ENCODE measurements around the gene ALLC. TPM values are rescaled to one million over a fixed set of nuclear protein-coding genes. Genes with fewer than 3 reads are reported as not detected.
"Not testable (repeated sequence)": the region's sequence is repeated elsewhere in the genome, so short reads cannot be mapped to it uniquely, and the experiment has no call there.

The ALLC gene
- not detected for polyA plus RNA-seq (2012; ENCODE audit: missing spikeins)

DNA sequence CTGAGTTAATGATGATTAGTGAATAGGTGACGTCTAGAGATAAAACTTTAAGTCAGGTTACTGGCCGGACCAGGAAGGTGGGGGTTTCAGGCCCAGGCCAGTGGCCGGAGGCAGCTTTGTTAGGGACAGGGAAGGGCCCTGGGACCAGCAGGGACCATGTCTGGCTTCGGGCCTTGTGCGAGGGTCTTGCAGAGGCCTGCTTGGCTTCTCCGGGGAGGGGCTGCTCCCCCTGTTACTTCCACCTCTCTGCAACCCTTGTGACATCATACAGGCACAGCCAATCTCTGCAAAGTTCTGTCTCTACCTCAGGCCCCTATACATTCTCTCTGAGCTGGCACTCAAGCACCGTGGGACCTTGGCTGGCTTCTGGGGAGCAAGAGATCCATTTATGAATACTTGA lies at the start of gene ALLC:
TSS of gene ALLC (plus strand) at position 320 of the 400 bp plus-strand sequence. CDS start 12,958 bp downstream, outside the sequence.
- no peak for TF ChIP-seq POLR2A (IDR thresholded peaks at IDR 0.05; ENCODE audit: low read depth, low read length)
- TF ChIP-seq TAF1 (IDR thresholded peaks at IDR 0.05; ENCODE audit: borderline replicate concordance, low read depth, low read length): no peak
- no peak for TF ChIP-seq POLR2AphosphoS5 (IDR thresholded peaks at IDR 0.05; ENCODE audit: low read depth, low read length)
- DNase-seq (ENCODE audit: insufficient read length): no peak
- FAIRE-seq: no peak

DNA sequence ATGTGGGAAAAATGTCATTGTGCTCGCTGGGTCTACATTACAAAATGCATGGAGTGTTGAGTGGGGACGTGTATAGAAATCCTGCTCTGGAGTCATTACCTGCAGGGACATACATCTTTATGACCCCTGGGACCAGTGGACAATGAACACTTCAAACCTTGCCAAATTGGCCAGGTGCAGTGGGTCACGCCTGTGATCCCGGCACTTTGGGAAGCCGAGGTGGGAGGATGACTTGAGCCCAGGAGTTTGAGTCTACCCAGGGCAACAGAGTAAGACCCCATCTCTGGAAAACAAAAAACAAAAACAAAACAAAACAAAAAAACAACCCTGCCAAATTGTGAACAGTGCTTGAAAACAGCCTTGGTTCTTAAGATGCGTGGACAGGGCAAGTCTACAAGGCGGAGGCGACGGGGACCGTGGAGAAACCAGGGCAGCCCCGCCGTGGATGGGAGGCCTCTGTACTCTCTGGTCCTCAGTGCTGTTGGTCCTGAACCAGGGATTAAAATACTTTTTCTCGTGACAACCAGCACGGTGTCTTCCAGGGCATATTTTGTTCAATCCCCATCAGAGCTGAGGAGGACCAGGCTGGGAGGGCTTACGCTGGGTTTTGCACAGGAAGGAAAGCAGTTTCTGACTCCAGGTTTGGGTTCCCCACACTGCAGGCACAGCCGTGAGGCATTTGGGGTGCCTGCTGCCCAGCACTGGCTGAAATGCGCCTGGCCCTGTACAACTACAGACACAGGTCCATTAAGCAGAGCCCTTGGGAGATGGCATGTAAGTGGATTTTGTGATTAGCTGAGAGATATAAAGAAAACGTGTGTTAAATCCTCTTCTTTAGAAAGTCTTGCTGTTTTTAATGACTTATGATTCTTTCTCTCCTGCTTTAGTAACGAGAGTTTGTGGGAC lies 49.4 kb upstream of the ALLC start:
- FAIRE-seq: no peak
- TF ChIP-seq POLR2A (IDR thresholded peaks at IDR 0.05; ENCODE audit: low read depth, low read length): no peak
- no peak for TF ChIP-seq POLR2AphosphoS5 (IDR thresholded peaks at IDR 0.05; ENCODE audit: low read depth, low read length)
- no peak for TF ChIP-seq TAF1 (IDR thresholded peaks at IDR 0.05; ENCODE audit: borderline replicate concordance, low read depth, low read length)
- no peak for DNase-seq (ENCODE audit: insufficient read length)

DNA sequence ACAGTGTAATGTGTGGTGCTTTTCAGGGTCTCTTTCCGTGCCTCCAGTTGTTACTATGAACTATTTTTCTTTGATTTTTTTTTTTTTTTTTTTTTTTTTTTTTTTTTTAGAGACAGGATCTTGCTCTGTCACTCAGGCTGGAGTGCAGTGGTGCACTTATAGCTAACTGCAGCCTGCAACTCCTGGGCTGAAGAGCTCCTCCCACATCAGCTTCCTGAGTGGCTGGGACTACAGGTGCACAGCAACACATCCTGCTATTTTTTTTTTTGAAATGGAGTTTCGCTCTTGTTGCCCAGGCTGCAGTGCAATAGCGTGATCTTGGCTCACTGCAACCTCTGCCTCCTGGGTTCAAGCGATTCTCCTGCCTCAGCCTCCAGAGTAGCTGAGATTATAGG lies 48.7 kb upstream of the ALLC start:
- FAIRE-seq; DNase-seq (ENCODE audit: insufficient read length): not testable (repeated sequence)

DNA sequence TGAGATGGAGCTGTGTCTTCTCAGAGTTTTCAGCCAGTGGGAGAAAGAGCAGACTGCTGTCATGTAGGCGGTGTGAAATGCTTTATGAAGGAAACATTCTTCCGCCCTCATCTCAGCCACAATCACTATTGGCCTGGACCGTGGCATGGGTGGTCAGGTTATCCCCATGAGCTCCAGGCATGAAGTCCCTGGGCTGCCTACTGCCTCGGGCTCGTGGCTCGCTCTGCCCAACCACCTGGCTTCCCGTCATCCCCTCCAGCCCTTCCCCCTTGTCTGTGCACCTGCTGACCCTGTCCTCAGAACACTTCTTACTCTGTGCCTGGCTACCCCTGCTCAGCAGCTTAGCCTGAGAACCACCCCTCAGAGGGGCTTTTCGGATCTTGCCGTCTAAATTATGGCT lies 47.6 kb upstream of the ALLC start:
- DNase-seq (ENCODE audit: insufficient read length) (no peak), FAIRE-seq (no peak)
- TF ChIP-seq POLR2A (IDR thresholded peaks at IDR 0.05; ENCODE audit: low read depth, low read length) (no peak), POLR2AphosphoS5 (IDR thresholded peaks at IDR 0.05; ENCODE audit: low read depth, low read length) (no peak), TAF1 (IDR thresholded peaks at IDR 0.05; ENCODE audit: borderline replicate concordance, low read depth, low read length) (no peak)

DNA sequence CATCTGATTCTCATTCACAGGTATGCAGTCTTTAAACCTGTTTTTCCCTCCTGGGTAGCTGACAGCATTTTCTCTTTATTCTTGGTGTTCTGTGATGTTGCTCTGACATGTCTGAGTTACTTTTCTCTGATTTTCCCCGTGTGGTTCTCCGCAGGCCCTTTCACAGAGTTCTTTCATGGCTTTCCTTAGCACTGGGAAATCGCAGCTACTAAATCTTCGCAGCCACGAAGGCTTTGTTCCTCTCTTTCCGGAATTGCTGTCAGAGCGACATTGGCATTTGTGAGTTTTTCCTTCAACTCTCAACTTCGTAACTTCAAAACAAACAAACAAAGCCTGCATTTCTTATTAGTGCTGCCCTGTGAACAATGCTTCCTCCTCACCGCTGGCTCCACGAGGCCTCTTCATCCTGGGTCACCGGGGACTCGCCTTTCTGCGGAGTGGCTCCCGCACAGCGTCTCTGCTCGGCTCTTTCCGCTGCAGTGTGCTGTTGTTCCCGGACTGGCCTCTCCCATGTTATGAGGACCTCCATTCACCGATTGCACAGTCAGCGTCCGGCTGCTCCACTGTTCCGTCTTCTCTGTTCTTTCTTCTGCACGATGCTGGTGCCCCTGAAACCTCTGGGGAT lies 47.0 kb upstream of the ALLC start:
- no peak for DNase-seq (ENCODE audit: insufficient read length)
- TF ChIP-seq TAF1 (IDR thresholded peaks at IDR 0.05; ENCODE audit: borderline replicate concordance, low read depth, low read length) (no peak), POLR2AphosphoS5 (IDR thresholded peaks at IDR 0.05; ENCODE audit: low read depth, low read length) (no peak), POLR2A (IDR thresholded peaks at IDR 0.05; ENCODE audit: low read depth, low read length) (no peak)
- FAIRE-seq: no peak

DNA sequence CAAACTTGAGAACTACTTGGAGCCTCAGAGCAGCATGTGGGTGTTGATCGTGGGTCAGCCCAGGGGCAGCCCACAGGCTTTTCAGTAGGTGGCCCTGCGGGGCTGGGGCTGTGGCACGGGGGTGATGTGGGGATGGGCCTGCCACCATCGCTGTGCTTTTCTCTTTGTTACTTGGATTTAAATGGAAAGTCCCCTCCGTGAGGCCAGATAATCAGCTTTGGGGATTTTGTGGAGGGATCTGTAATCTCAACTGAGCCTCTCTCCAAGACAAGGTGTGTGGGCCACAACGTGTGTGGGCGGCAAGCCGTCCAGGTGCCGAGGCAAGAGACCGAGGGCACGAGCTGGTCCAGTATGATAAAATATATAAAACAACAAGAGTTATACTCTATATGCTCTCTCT lies 46.4 kb upstream of the ALLC start:
- DNase-seq (ENCODE audit: insufficient read length) (no peak), FAIRE-seq (no peak)
- TF ChIP-seq TAF1 (IDR thresholded peaks at IDR 0.05; ENCODE audit: borderline replicate concordance, low read depth, low read length) (no peak), POLR2A (IDR thresholded peaks at IDR 0.05; ENCODE audit: low read depth, low read length) (no peak), POLR2AphosphoS5 (IDR thresholded peaks at IDR 0.05; ENCODE audit: low read depth, low read length) (no peak)

DNA sequence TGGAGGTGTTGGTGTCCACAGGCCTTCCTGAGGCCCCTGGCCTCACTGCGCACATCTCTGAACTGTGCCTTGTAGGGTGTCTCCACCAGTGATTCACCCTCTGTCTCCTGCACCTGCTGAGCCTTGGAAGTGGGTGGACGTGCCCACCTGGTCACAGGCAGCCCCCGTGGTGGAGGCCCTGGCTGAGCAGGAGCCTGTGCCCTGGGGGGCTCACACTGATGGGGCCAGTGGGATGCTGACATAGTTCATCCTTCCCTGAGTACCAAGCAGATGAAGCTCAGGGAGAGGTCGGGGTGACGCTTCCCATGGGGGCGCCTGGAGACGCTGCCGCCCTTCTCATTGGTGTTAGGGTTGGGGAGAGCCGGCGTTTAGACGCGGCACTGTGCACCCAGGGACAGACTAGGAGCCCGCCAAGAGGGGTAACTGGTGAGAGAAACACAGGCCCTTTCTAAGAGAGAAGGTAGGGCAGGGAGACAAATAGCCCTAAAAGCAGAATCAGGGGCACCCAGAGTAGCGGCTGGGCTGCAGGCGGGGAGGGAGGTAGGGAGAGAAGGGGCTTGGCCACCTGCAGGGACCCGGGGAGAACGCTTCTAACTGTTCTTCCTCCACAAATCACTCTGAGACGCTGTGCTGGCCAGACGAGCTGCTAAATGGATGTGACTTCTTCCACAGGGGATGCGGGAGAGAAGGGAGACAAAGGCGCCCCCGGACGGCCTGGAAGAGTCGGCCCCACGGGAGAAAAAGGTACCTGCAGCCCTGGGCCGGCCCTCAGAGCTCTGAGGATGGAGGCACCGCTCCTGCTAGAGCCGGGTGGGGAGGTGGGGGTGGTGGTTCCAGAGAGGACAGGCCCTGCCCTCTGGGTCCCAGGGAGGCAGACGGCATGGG lies 45.1 kb upstream of the ALLC start:
- TF ChIP-seq POLR2A (IDR thresholded peaks at IDR 0.05; ENCODE audit: low read depth, low read length): no peak
- TF ChIP-seq POLR2AphosphoS5 (IDR thresholded peaks at IDR 0.05; ENCODE audit: low read depth, low read length): no peak
- TF ChIP-seq TAF1 (IDR thresholded peaks at IDR 0.05; ENCODE audit: borderline replicate concordance, low read depth, low read length): no peak
- no peak for FAIRE-seq
- DNase-seq (ENCODE audit: insufficient read length): no peak

DNA sequence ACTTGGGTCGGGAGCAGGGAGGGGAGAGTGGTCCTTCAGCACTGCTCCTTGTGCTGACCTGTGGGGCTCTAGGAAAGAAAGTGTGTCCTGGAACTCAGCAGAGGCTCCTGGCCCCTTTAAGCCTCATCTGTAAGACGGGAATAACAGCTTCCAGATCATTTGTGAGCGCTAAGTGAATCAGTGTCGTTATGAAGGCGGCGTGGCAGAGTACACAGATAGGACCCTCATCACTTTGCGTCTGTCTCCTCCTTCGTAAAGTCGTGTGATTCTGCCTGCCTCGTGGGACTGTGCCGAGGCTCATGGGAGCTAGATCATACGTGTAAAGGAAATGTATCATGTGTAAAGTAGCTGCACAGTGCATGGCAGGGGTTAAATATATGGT lies 44.5 kb upstream of the ALLC start:
- no peak for DNase-seq (ENCODE audit: insufficient read length)
- TF ChIP-seq POLR2AphosphoS5 (IDR thresholded peaks at IDR 0.05; ENCODE audit: low read depth, low read length) (no peak), TAF1 (IDR thresholded peaks at IDR 0.05; ENCODE audit: borderline replicate concordance, low read depth, low read length) (no peak), POLR2A (IDR thresholded peaks at IDR 0.05; ENCODE audit: low read depth, low read length) (no peak)
- no peak for FAIRE-seq

DNA sequence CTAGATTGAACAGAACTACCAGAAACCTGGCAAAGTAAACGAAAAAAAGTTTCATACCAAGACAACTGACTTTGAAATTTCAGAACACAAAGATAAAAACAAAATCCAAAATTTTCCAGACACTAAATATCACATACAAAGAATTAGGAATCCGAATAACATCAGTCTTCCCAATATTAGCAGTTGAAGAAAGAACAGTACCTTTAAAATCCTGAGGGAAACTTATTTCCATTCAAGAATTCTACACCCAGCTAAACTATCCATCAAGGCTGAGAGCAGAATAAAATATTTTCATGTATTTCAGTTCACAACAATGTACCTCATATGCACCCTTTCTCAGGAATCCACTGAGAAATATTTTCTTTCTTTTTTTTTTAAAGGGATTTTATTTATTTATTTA lies 43.3 kb upstream of the ALLC start:
- DNase-seq (ENCODE audit: insufficient read length); FAIRE-seq: not testable (repeated sequence)

DNA sequence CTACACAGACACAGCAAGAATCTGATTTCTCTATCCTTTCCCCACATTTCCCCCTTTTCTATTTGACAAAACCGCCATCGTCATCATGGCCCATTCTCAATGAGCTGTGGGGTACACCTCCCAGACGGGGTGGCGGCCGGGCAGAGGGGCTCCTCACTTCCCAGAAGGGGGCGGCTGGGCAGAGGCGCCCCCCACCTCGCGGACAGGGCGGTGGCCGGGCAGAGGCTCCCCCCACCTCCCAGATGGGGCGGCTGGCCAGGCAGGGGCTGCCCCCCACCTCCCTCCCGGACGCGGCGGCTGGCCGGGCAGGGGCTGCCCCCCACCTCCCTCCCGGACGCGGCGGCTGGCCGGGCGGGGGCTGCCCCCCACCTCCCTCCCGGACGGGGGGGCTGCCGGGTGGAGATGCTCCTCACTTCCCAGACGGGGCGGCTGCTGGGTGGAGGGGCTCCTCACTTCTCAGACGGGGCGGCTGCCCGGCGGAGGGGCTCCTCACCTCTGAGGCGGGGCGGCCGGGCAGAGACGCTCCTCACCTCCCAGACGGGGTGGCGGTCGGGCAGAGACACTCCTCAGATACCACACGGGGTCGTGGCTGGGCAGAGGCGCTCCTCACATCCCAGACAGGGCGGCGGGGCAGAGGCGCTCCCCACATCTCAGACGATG lies 42.3 kb upstream of the ALLC start:
- DNase-seq (ENCODE audit: insufficient read length); FAIRE-seq: not testable (repeated sequence)

DNA sequence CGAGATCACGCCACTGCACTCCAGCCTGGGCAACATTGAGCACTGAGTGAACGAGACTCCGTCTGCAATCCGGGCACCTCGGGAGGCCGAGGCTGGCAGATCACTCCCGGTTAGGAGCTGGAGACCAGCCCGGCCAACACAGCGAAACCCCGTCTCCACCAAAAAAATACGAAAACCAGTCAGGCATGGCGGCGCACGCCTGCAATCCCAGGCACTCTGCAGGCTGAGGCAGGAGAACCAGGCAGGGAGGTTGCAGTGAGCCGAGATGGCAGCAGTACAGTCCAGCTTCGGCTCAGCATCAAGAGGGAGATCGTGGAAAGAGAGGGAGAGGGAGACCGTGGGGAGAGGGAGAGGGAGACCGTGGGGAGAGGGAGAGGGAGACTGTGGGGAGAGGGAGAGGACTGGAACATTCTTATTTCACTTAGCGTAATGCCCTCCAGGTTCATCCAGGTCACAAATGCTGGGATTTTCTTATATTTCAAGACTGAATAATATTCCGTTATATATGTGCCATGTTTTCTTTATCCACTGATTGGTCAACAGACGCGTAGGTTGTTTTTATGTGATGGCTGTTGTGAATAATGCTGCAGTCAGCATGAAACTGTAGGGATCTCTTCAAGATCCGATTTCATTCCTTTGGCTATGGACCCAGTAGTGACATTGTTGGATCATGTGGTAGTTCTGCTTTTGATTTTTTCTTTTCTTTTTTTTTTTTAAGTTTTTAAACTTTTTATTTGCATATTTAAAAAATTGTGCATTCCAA lies 41.4 kb upstream of the ALLC start:
- not testable (repeated sequence) for DNase-seq (ENCODE audit: insufficient read length); FAIRE-seq
